DND-41 (cell line): ENCODE measurements around the gene TNXB.

Experiments
- ATAC-seq: fragments of 200-7000 bp; cut with Tn5 transposase; 3 replicates; pipeline ENCODE4 v1.9.1; 2021; ENCODE audit warnings: low read depth; ENCODE audit not compliant: insufficient read depth
- DNase-seq: peaks from one replicate; pipeline ENCODE4 v3.0.0-alpha.2; 2020
- H2AFZ ChIP-seq: 2 replicates; pipeline ENCODE4 v1.6.0; 2012; ENCODE audit warnings: low read depth, low read length
- H3K27ac ChIP-seq: 2 replicates; pipeline ENCODE4 v1.5.1; 2012; ENCODE audit warnings: low read length, inconsistent platforms
- H3K27me3 ChIP-seq: fragments of 200-600 bp; sonication (generic); 2 replicates; pipeline ENCODE4 v1.6.0; 2012; ENCODE audit warnings: low read length, mild to moderate bottlenecking, inconsistent platforms; ENCODE audit not compliant: insufficient read depth, poor library complexity
- H3K36me3 ChIP-seq: 2 replicates; pipeline ENCODE4 v1.5.1; 2012; ENCODE audit warnings: low read length, inconsistent platforms; ENCODE audit not compliant: insufficient read depth
- H3K4me1 ChIP-seq: 2 replicates; pipeline ENCODE4 v1.5.1; 2012; ENCODE audit warnings: mild to moderate bottlenecking, low read length; ENCODE audit not compliant: insufficient read depth
- H3K4me2 ChIP-seq: 2 replicates; pipeline ENCODE4 v1.6.0; 2012; ENCODE audit warnings: mild to moderate bottlenecking, moderate library complexity, low read length, inconsistent platforms; ENCODE audit not compliant: insufficient read depth
- H3K4me3 ChIP-seq, 2 experiments: fragments of 200-600 bp in 1 of 2; shearing (Covaris generic) in 1 of 2; 2 replicates each; pipeline ENCODE4 v1.5.1; 2012 to 2016; ENCODE audit warnings: inconsistent platforms in 2 of 2, low read length in 2 of 2, mild to moderate bottlenecking in 2 of 2, low read depth in 1 of 2, moderate library complexity in 1 of 2
- H3K79me2 ChIP-seq: 2 replicates; pipeline ENCODE4 v1.6.0; 2012; ENCODE audit warnings: low read length, inconsistent platforms; ENCODE audit not compliant: insufficient read depth
- H3K9ac ChIP-seq: 2 replicates; pipeline ENCODE4 v1.6.0; 2012; ENCODE audit warnings: low read depth, mild to moderate bottlenecking, inconsistent platforms, low read length, moderate library complexity
- H3K9me3 ChIP-seq: 2 replicates; pipeline ENCODE4 v1.5.1; 2012; ENCODE audit warnings: low read length, moderate library complexity, mild to moderate bottlenecking, inconsistent platforms; ENCODE audit not compliant: insufficient read depth, severe bottlenecking
- H4K20me1 ChIP-seq: 2 replicates; pipeline ENCODE4 v1.6.0; 2012; ENCODE audit warnings: low read length; ENCODE audit not compliant: insufficient read depth
- EZH2 ChIP-seq: IDR thresholded peaks from 3 replicates; pipeline ENCODE4 v1.6.1; 2012; ENCODE audit warnings: borderline replicate concordance, low read depth, mild to moderate bottlenecking, moderate library complexity, low read length, inconsistent platforms; ENCODE audit not compliant: severe bottlenecking
- TF ChIP-seq, protein P1 (sequence below): IDR thresholded peaks from 2 replicates; pipeline ENCODE4 v1.5.1; 2012; ENCODE audit warnings: borderline replicate concordance, low read length, moderate library complexity, mild to moderate bottlenecking; ENCODE audit not compliant: poor library complexity, severe bottlenecking; ENCODE audit errors: extremely low read depth

The TNXB gene

DNA sequence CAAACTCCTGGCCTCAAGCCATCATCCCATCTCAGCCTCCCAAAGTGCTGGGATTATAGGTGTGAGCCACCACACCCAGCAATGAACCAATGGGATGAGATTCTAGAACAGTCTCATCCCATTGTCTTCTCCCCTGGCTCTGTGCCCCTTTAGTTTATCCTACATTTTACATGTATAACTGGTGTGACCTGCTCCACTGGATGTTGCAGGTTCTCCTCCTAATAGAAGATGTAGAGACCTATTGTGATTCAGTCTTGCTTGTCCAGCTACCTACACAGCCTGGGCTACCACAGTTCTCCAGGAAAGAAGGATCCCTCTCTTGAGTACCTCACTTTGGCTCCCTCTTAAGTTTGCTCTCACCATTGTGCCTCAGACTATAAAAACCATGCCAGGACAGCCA lies 23.0 kb upstream of the TNXB start:
- Histone ChIP-seq H4K20me1 (no peaks in the 10 kb centered on the region), H2AFZ (no peak overlapping the region), H3K27me3 (no peaks in the 10 kb centered on the region), H3K4me3 (no peak overlapping the region), H3K4me1 (peaks cover 26% of the 10 kb centered on the region), H3K9ac (no peak overlapping the region), H3K27ac (no peak overlapping the region), H3K36me3 (peaks cover 6% of the 10 kb centered on the region; the same call in 1 of the 2 replicates), H3K4me2 (no peak overlapping the region), H3K79me2 (peaks cover 25% of the 10 kb centered on the region), H3K9me3 (no peaks in the 10 kb centered on the region)
- TF ChIP-seq EZH2 = no peak
- TF ChIP-seq, protein P1, sequence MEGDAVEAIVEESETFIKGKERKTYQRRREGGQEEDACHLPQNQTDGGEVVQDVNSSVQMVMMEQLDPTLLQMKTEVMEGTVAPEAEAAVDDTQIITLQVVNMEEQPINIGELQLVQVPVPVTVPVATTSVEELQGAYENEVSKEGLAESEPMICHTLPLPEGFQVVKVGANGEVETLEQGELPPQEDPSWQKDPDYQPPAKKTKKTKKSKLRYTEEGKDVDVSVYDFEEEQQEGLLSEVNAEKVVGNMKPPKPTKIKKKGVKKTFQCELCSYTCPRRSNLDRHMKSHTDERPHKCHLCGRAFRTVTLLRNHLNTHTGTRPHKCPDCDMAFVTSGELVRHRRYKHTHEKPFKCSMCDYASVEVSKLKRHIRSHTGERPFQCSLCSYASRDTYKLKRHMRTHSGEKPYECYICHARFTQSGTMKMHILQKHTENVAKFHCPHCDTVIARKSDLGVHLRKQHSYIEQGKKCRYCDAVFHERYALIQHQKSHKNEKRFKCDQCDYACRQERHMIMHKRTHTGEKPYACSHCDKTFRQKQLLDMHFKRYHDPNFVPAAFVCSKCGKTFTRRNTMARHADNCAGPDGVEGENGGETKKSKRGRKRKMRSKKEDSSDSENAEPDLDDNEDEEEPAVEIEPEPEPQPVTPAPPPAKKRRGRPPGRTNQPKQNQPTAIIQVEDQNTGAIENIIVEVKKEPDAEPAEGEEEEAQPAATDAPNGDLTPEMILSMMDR = no peak
- ATAC-seq (no peak), DNase-seq (no peak)

DNA sequence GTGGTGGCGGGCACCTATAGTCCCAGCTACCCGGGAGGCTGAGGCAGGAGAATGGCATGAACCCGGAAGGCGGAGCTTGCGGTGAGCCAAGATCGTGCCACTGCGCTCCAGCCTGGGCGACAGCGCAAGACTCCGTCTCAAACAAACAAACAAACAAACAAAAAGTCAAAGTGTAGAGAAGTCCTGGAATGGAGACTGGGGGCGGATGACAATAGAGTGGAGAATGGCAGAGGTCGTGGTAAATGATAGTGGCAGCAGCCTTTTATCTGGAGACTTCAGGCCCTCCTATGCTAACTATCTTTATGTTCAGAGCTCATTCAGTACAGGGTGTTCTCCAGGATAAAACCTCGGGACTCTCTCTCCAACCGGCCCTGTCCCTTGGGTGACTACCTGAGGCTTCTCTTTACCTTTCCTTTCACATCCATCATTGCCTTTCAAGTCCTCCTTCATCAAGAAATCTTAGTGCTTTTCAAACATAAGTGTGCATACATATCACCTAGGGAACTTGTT lies 22.4 kb upstream of the TNXB start:
- Histone ChIP-seq H3K4me3 (no peak overlapping the region), H3K27ac (no peak overlapping the region), H3K27me3 (no peaks in the 10 kb centered on the region), H3K4me2 (no peak overlapping the region), H3K36me3 (peaks cover 12% of the 10 kb centered on the region), H3K4me1 (peaks cover 32% of the 10 kb centered on the region), H2AFZ (no peak overlapping the region), H3K9me3 (no peaks in the 10 kb centered on the region), H3K79me2 (peaks cover 31% of the 10 kb centered on the region), H3K9ac (no peak overlapping the region), H4K20me1 (no peaks in the 10 kb centered on the region)
- ATAC-seq = no peak
- DNase-seq = no peak
- TF ChIP-seq, protein P1 = no peak
- no peak for TF ChIP-seq EZH2

DNA sequence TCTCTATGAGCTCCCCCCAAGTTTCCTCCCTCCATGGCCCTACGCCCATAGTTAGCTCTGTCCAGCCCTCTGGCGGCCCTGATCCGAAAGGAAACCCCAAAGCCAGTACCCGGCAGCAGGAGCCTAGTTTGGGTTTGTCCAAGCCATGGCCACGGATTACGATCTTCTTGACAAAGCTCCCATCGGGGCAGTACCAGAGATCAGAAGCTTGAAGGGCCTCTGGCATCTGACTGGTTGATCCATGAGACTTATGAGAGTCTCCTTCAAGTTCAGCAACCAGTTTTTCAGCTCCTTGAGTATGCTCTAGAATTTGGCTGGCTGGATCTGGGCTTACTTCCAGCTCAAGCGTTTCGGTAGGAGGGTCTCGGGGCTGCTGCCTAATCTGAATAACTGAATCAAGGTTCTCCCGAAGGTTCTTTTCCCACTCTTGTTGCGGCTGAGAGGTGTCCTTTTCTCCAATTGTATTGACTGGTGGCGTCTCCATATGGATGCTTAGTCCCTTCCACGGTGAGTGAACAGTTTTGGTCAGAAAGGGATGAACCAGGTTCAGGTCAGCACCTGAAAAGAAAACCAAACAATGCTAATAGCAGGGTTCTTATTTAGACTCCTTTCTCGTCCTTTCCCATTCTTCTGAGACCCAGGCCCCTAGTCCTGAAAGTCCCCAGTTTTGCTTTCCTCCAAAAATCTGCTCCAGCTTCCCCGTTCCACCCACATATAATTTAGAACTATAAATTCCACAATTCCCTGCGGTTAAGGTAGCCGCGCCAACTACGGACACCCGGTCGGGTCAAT lies 20.4 kb upstream of the TNXB start:
- Histone ChIP-seq H3K4me1 (peaks cover 40% of the 10 kb centered on the region), H4K20me1 (no peaks in the 10 kb centered on the region), H3K36me3 (peaks cover 30% of the 10 kb centered on the region), H3K79me2 (peaks cover 42% of the 10 kb centered on the region), H3K9me3 (no peaks in the 10 kb centered on the region), H3K27ac (peak overlapping the region; percentile 73), H3K27me3 (no peaks in the 10 kb centered on the region), H3K4me3 (peak overlapping the region; percentile 62 to 91; a peak in 3 of 4 replicates), H3K4me2 (peak overlapping the region; percentile 93), H3K9ac (peak overlapping the region; percentile 63), H2AFZ (peak overlapping the region; percentile 60)
- ATAC-seq = no peak
- no peak for TF ChIP-seq EZH2
- TF ChIP-seq, protein P1 = no peak
- DNase-seq = no peak
